ENCODE data around the gene MEIKIN. TPM values are rescaled to one million over a fixed set of nuclear protein-coding genes. Genes with fewer than 3 reads are reported as not detected.

The MEIKIN gene
- total RNA-seq, 1 donor from 2014 or later: not detected

- Mint-ChIP-seq H3K4me3 (ENCODE audit: unreplicated experiment) (no peak overlapping the region), H3K36me3 (ENCODE audit: unreplicated experiment) (peaks cover 8% of the 10 kb centered on the region), H3K27me3 (ENCODE audit: unreplicated experiment) (peaks cover 5% of the 10 kb centered on the region), H3K9me3 (ENCODE audit: unreplicated experiment) (peaks cover 2% of the 10 kb centered on the region), H3K4me1 (ENCODE audit: low read depth, unreplicated experiment) (no peaks in the 10 kb centered on the region), H3K27ac (ENCODE audit: unreplicated experiment) (no peak overlapping the region)
- TF ChIP-seq CTCF (IDR thresholded peaks at IDR 0.05; ENCODE audit: partially characterized antibody, unreplicated experiment): no peak
- DNase-seq: no peak
Observed at GRCh38 chr5:131760793-131761192, 184.7 kb downstream of the MEIKIN start.

GRCh38 chr5:131759704-131760103 lies 185.8 kb downstream of the MEIKIN start:
- peaks cover 2% of the 10 kb centered on the region for H3K9me3 Mint-ChIP-seq (ENCODE audit: unreplicated experiment)
- H3K27ac Mint-ChIP-seq (ENCODE audit: unreplicated experiment): no peak overlapping the region
- peaks cover 8% of the 10 kb centered on the region for H3K36me3 Mint-ChIP-seq (ENCODE audit: unreplicated experiment)
- H3K4me1 Mint-ChIP-seq (ENCODE audit: low read depth, unreplicated experiment): no peaks in the 10 kb centered on the region
- H3K27me3 Mint-ChIP-seq (ENCODE audit: unreplicated experiment): peaks cover 2% of the 10 kb centered on the region
- DNase-seq: no peak
- TF ChIP-seq CTCF (IDR thresholded peaks at IDR 0.05; ENCODE audit: partially characterized antibody, unreplicated experiment): no peak
- H3K4me3 Mint-ChIP-seq (ENCODE audit: unreplicated experiment): no peak overlapping the region

- no peak for TF ChIP-seq CTCF (IDR thresholded peaks at IDR 0.05; ENCODE audit: partially characterized antibody, unreplicated experiment)
- no peak for DNase-seq
- no peak overlapping the region for H3K4me3 Mint-ChIP-seq (ENCODE audit: unreplicated experiment)
- no peaks in the 10 kb centered on the region for H3K4me1 Mint-ChIP-seq (ENCODE audit: low read depth, unreplicated experiment)
- H3K27me3 Mint-ChIP-seq (ENCODE audit: unreplicated experiment): peaks cover 2% of the 10 kb centered on the region
- peaks cover 4% of the 10 kb centered on the region for H3K36me3 Mint-ChIP-seq (ENCODE audit: unreplicated experiment)
- H3K9me3 Mint-ChIP-seq (ENCODE audit: unreplicated experiment): peaks cover 2% of the 10 kb centered on the region
- no peak overlapping the region for H3K27ac Mint-ChIP-seq (ENCODE audit: unreplicated experiment)
Observed at GRCh38 chr5:131758520-131758900, 187.0 kb downstream of the MEIKIN start.

- no peak for DNase-seq
- Mint-ChIP-seq H3K36me3 (ENCODE audit: unreplicated experiment) (peaks cover 4% of the 10 kb centered on the region), H3K27ac (ENCODE audit: unreplicated experiment) (no peak overlapping the region), H3K27me3 (ENCODE audit: unreplicated experiment) (peaks cover 2% of the 10 kb centered on the region), H3K4me1 (ENCODE audit: low read depth, unreplicated experiment) (no peaks in the 10 kb centered on the region), H3K9me3 (ENCODE audit: unreplicated experiment) (peaks cover 2% of the 10 kb centered on the region), H3K4me3 (ENCODE audit: unreplicated experiment) (no peak overlapping the region)
- TF ChIP-seq CTCF (IDR thresholded peaks at IDR 0.05; ENCODE audit: partially characterized antibody, unreplicated experiment): no peak
Observed at GRCh38 chr5:131757830-131758519, 187.5 kb downstream of the MEIKIN start.

Other genes with a start within 250 kb of the MEIKIN start
- 23.2 TPM for gene FNIP1, start 148.6 kb downstream of the MEIKIN start, total RNA-seq (ENCODE audit: unreplicated experiment)
- gene ACSL6, start 66.0 kb upstream of the MEIKIN start, total RNA-seq (ENCODE audit: unreplicated experiment): 8.1 TPM
- not detected for gene IL3, start 115.0 kb upstream of the MEIKIN start, total RNA-seq (ENCODE audit: unreplicated experiment)
- not detected for gene CSF2, start 128.1 kb upstream of the MEIKIN start, total RNA-seq (ENCODE audit: unreplicated experiment)